GM21786 (cell line): Measurements from ENCODE around the gene SLCO3A1.
"Not testable (repeated sequence)": the region's sequence is repeated elsewhere in the genome, so short reads cannot be mapped to it uniquely, and the experiment has no call there.

Experiments
- ATAC-seq: cut with Tn5 transposase; IDR thresholded peaks from one replicate; pipeline ENCODE4 v1.9.1; 2021; ENCODE audit not compliant: unreplicated experiment

Gene SLCO3A1

DNA sequence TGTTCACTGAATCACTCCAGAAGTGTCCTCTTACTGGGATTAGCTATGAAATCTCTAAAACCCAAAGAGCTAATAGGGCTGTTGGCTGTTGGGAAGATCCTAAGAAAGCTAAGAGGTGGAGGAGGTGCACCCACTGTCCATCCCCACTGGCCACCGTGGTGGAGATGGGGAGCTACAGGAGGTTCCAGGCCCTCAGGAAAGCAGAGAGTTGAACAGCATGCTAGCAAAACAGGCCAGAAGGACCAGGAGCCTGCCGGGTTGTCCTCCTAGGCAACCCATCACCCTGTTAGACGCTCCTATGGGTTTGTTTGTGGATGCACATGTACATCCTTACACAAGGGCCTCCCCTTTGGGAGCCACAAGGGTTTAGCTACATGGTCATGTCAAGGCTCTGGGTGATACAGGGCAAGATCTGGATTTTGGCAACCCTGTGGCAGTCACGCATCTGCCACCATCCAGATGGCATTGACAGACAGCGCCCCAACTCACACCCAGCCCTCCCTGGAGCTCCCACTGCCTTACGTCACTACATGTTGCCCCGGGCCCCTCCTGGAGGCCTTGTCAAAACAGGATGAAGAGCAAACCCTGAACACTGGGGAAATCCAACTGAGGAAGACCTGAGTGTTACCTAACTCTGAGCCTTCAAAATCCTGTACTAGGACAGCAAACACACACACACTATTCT, 208.1 kb downstream of the SLCO3A1 start:
- ATAC-seq = no peak

DNA sequence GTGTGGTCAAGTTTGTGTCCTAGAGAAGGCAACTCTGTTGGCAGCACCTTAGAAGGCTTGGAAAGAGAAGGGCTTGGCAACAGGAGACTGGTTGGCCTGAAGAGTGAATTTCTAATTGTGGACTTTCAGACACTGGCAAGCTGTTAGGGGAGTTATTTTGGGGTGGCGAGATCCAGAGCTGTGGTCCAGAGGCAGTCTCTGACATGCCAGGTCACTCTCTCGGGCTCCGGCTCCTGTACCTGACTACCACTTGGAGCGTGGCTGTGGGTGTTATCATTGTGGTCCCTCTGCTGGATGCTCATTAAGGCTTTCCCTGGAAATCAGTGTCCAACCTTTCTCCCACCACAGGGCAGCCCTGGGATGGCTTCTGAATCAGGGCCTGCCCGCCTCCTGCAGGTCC, 209.0 kb downstream of the SLCO3A1 start:
- no peak for ATAC-seq

DNA sequence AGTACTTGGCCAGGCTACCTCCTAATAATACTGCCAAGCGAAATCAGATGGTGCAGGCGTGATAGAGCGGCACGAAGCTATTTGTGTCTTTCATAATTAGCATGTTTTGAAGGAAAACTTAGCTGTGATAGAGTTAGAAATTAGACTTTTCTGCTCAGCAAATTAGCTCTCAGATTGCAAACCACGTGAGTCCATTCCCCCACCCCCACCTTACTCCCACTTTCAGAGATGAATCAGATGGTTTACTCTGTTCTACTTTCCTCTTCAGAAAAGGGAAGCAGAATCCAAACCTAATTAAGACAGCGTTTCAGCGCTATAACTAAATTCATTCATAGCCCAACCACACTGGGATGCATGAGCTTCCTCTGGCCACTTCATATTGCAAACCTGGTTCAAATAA, 214.6 kb downstream of the SLCO3A1 start:
- ATAC-seq = no peak

DNA sequence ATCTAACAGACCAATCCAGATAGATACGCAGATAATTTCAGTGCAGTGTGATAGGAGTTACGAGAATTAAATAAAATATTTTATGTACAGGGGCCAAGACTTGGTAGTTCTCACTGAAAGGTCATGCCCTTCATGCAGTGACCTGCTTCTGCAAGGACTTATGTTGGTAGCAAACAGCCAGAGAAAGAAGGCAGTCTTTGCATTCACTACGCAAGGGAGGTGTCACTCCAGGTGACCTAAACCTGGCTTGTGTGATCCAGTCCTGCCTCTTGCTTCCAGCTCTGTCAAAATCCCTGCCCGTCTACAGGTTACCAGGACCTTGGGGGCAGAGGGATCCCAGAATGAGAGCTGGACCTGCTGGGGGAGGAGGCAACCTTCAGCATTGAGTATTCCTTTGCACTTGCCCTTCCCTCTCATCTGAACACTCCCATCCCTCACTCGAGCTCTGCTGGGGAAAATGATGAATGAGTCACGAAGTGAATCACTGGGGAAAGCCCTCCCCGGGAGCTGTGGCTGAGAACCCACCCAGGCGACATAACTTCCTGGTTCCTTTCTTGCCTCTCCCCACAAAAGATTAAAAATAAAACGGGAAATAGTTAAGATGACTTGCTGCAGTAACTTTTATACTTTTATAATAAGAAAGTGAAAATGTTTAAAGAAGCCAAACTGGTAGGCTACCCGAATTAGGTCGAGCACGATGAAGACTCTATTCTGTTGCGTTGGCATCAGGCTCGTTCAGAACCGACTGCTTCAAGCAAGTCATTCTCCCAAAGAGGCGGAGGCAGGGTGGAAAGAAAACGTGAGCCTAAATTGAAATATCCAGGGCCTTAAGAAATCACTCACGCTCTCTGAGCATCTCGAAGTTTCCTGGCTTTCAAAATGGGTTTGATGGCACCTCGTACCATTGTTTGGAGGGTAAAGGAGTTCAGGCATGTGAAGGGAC, 216.1 kb downstream of the SLCO3A1 start:
- ATAC-seq = peak; percentile 68

DNA sequence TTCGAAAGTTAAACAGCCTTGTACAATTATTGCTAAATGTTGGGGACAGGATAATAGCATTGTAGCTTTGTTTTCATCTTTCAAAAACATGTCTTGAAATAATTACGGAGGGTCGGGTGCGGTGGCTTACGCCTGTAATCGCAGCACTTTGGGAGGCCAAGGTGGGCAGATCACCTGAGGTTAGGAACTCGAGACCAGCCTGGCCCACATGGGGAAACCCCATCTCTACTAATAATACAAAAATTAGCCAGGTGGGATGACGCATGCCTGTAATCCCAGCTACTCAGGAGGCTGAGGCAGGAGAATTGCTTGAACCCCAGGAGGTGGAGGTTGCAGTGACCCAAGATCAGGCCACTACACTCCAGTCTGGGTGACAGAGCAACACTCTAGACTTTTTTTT, 216.7 kb downstream of the SLCO3A1 start:
- not testable (repeated sequence) for ATAC-seq

DNA sequence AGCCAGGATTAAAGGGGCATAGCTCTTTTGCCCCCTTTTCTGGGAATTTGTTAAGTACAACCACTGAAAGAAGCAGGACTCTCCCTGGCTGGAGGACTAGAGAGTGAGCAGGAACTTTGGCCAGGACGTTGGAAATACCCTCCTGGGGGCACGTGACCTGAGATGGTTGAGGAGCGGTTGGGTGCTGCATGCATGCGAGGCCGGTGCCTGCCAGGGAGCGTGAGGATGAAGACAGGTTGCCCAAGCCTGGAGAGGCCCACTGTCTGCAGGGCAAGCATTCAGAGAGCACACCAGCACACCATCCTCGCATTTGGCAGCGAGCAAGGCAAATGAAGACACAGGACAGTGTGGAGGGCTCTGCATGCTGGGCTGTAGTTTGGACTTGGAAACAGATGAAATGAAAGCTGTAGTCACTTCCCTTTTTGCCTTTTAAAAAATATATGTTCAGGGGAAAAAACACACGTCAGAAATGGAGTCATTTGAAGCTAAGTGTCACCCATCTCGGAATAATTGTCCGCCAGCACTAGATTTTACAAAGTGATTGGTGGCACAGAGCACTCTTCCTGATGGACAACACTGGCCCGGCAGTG, 217.6 kb downstream of the SLCO3A1 start:
- ATAC-seq = no peak

DNA sequence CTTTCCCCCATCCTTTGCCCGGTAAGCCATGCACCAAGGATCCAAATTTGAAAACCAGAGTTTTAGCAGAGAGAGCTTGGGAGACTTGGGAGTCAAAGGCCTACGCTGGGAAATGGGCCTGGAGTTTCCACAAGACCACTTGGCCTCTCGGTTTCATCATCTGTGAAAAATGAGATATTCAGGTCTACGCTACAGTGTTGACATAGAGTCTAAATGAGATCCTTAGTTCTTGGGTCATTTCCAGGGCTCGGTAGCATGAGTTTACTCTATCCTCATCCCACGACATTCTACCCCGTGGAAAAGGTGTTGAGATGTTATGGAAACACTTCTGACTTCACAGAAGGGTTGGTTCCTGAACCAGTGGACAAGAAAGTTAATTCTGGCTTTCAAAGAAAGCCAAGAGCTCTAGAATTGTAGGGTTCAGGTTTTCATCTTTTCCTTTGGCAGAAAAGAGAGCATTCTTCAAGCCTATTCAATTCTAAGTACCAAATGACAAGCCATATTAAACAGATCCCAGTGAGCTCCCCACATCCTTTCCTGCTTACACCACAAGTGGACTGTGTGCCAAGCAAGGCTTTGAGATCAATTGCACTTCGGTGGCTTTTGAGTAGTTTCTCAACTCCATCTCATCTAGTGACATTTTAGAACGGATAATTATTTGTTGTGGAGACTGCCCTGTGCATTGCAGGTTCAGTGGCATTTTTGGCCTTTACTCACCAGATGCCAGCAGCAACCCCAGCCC, 219.7 kb downstream of the SLCO3A1 start:
- no peak for ATAC-seq

DNA sequence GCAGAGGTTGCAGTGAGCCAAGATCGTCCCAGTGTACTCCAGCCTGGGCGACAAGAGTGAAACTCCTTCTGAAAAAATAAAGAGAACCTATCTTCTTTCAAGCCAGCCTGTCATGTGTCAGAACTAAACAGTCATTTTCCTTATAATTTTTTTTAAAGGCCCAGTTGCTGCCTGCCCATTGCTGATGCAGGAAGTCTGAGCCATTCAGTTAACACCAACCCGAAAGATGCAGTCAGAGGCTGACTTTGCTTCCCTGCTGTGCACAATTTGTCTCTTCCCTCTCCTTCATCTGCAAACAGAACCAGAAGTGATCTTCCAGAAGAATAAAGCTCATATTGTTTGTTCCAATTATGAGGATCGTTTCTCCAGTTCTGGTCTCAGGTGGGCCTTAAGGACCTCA, 220.6 kb downstream of the SLCO3A1 start:
- no peak for ATAC-seq

DNA sequence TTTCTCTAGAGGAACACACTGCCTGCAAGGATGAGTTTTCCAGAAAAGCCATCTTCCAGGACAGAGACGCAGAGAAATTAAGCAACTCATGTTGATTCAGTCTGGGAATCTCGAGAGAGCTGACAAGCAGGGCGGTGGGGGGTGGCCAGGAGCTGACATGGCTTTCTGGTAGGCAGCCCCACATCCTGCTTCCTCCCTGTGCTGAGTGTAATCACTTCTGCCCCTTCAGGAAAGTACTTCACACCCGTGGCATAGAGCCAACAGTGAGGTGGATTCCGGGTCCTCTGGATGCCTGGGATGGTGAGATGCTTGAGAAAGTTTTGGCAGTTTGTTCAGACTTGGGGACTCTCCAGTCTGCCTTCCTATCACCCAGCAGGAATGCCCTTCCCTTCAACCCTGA, 221.1 kb downstream of the SLCO3A1 start:
- ATAC-seq = no peak

DNA sequence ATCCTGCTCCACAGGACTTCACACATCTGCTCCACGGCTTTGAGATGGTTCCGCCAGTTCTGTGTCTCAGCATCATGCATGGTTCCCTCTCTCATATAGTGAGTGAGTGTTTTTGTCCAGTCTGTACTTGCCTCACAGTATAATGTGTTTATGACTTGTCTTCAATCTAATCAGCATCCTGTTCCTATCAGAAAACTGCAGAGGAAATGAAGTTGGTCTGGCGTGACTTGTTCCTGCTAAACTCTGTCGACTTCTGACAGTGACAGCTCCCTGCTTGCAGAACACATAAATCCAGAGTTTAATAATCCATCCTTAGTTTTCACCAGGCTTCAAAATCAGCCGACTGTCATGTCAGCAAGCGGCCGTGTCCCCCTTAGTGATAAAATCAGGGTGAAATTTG, 222.3 kb downstream of the SLCO3A1 start:
- no peak for ATAC-seq

DNA sequence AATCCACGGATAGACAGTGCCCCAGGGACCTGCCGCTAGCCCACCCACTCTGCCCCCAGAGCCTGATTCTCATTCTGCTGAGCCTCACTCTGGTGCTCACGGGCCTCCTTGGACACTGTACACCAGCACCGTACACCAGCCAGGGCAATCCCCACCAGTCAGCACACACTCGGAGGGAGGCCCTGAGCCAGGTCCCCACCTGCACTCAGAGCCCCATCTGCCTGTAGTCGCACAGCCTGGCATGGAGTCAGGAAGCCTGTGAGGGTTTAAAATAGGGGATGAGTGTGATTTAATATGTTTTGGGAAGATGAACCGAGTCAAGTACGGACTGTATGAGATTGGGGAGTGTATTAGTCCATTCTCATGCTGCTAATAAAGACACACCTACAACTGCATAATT, 223.0 kb downstream of the SLCO3A1 start:
- no peak for ATAC-seq

DNA sequence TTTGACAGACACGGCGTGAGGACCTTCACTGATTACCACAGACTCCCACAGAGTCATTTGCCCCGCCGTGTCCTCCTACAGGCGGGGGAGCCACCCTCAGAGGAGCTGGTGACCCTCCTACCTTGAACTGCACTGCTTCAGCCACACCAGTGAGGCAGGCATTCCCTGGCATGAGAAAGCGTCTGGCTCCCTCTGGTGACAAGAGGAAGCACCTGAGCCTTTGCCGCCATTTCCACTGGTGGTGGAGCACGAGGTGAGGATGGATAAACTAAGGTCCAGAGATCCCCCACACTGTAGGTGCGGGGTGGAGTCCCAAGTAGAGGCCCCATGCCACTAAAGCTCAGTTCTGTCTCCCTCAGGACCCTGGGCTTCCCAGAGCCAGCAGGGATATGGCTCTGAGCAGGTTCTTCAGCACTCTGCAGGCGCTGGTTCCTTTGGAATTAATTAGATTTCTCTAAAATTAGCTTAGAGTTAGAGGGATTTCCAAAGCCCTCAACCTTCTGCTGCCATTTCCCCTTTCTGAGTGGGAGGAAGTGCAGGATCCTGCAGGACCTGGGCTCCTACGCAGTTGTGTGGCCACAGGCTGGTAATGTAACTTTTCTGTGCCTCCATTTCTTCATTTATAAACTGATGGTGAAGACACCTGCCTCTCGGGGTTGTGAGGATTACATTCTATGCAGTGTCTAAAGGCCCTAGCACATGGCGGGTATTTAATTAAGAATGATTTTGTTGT, 224.0 kb downstream of the SLCO3A1 start:
- peak; percentile 72 for ATAC-seq

DNA sequence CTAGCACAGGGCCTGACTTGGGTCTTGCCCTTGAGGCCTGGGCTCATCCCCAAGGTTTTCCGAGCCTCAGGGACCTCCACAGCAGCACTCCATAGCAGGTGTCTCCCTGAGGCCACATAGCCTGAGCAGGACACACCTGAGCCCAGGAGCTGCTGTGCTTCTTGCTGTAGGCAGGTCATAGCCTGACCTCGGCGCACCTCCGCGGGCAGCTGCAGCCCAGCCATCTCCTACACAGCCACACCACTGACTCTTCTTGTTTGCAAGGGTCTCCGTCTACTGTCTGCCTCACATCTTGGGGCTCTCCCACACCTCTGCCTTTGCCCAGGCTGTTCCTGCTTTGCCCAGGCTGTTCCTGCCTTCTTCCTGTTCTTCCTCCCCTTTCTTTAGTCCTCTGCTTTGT, 224.8 kb downstream of the SLCO3A1 start:
- ATAC-seq = no peak

DNA sequence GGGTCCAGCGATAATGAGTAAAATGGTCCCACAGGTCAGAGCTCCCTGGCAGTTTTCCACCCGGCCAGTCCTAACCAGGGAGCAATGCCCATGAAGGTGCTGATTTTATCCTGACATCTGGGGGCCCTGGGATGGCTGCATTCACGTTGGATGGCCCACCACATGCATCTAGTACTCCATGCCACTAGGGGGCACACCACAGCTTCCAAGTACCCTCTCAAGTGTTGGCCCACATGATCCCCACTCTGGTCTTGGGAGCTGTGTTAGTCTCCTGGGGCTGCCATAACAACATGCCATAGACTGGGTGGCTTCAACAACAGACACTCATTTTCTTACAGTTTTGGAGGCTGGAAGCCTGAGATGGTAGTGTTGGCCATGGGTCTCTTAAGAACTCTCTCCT, 225.5 kb downstream of the SLCO3A1 start:
- ATAC-seq = no peak

DNA sequence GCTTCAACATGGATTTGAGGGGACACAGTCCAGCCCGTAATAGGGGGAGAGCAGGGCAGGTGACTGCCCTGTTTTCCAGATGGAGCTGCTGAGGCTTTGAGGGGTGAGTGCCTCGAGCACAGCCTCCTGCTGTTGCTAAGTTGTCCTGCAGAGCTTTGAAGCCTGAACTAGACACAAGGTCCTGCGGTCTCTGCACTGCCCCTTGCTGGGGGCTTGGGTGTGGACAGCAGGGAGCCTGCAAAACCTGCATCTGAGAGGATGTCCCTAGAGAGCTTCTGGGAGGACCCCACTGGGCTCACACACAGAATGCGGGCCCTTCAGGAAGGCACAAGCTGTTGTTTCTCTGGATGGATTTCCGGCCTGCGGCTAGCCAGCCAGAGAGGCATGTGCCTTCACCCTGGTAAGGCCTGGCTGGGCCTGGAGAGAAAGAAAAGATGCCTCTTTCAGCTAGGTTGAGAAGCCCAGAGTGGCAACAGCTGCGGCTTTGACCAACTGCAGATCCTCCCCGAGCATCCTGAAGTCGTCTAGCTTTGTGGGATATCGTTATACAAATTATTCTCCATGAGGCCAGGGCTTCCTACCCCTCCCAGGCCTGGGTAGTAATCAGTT, 226.2 kb downstream of the SLCO3A1 start:
- no peak for ATAC-seq

DNA sequence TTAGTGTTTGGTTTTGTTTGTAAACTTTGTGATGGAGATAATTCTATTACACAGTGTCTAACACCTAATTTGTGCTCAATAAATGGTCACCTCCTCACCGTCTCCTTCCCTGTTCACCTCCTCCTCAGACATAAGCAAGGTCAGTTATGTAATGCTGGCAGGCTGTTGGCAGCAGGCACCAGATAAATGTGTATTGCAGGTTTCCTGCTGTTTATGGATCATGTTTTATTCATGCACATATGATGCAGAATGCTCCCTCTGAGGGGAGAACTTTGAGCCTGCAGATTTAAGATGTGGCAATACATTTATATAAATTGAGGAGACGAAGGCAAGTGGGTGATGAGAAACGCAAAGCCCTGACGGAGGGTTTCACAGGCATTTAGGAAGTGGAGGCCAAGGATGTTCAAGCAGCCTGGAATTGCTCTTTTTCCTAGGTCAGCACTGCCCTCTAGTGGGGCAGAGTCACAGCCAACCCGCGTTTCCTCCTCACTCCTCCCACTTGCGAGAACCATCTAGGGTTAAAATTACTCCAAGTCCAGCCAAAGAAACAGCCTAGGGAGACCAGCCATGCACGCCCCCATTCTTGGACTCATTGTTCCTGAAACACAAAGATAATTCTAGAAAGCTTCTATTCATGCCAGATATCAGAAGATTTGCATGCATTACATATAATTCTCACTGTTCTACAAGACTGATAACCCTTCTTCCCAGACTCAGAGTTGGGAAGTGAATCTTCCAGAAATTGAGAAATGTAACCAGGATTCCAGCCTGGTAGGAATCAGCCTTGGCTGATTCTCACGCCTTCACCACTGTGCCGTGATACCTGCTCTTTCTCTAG, 228.7 kb downstream of the SLCO3A1 start:
- peak; percentile 57 for ATAC-seq

DNA sequence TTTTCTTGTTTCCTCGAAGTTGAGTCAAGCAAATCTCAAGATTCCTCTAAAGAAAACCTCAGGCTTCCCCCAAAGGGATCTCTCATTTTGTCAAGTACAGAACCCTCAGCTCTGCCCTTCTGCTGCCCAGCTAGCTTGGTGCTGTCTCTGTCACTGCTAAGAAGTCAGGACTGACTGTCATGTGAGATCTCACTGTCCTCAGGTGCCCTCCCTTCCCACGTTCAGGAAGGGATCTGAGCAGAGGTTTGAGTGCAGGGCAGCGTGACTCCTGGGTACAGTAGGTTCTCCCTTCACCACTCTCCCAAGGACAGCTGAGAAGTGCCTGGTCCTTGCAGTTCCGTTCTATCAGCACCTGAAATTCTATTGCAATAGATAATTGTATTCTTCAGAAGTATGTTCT, 229.7 kb downstream of the SLCO3A1 start:
- ATAC-seq = no peak

DNA sequence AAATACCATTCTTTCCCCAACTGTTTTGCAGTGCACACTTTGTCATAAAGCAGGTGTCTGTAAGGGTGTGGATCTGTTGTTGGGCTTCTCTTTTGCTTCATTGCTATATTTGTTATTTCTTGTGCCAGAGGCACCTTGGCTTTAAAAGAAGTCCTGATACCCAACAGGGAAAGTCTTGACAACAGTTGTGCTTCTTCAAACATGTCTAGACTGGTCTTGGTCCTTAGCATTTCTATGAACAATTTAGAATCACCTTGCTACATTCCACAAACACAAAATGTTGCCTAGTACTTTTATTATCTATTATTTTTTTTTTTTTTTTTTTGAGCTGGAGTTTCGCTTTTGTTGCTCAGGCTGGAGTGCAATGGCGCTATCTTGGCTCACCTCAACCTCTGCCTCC, 233.7 kb downstream of the SLCO3A1 start:
- no peak for ATAC-seq

DNA sequence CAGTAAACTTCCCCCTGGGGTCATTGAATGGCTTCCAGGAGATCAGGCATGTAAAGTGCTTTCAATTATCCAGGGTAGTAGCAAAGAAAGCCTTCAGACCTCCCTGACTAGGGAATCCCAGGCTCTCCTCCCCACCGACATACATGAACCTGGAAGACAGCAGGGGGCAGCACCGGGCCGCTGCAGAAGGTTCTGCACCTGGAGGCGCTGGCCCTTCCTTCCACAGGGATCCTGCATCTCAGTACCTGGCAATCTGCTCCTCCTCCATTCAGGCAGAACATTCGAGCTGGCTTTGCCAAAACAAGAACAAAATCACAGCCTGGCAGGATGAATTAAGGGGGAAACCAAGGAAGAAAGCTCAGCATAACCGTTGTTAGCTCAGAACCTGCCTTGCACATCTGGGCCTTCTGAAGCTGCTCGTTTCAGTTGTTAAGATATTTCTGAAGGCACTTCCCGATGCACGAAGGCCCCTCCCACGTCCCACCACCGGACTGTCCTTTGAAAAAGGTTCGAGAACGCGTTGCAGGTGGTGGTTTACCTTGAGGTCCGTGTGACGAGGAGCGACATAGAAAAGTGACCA, 237.7 kb downstream of the SLCO3A1 start:
- ATAC-seq = no peak
